Ovary (tissue), 9 donors: ENCODE measurements around the gene PABPN1. TPM values are rescaled to one million over a fixed set of nuclear protein-coding genes. Genes with fewer than 3 reads are reported as not detected.

Experiments used
- DNase-seq, 5 donors: peaks; one replicate each; pipeline ENCODE4 v3.0.0-alpha.2; 2019 to 2020
- H3K27ac ChIP-seq, 2 donors: fragments of 200-600 bp; one replicate each; pipeline versions ENCODE4 v1.5.1 to v1.8.0; 2019 to 2022
- H3K27me3 ChIP-seq: fragments of 200-600 bp; one replicate; pipeline ENCODE4 v1.8.0; 2022
- H3K36me3 ChIP-seq: fragments of 200-600 bp; sonication (generic); one replicate; pipeline ENCODE4 v1.5.1; 2019
- H3K4me1 ChIP-seq: one replicate; pipeline ENCODE4 v1.8.1; 2013; ENCODE audit warnings: mild to moderate bottlenecking, moderate library complexity; ENCODE audit not compliant: insufficient read depth
- H3K4me3 ChIP-seq: fragments of 200-600 bp; sonication (generic); one replicate; pipeline ENCODE4 v1.5.1; 2017
- H3K9me3 ChIP-seq, 2 donors: fragments of 200-600 bp in 1 of 2; sonication (generic) in 1 of 2; one replicate each; pipeline versions ENCODE4 v1.5.1 to v1.8.1; 2013 to 2019; ENCODE audit warnings: mild to moderate bottlenecking in 1 of 2, moderate library complexity in 1 of 2
- EP300 ChIP-seq: sonication (generic); formaldehyde crosslinking; IDR thresholded peaks from one replicate; pipeline ENCODE4 v1.6.1; 2017; ENCODE audit warnings: antibody characterized with exemption
- POLR2A ChIP-seq: fragments of 450-650 bp; IDR thresholded peaks from one replicate; pipeline ENCODE4 v1.6.1; 2017; ENCODE audit warnings: antibody characterized with exemption, mild to moderate bottlenecking, moderate library complexity
- WGBS, 3 donors: extraction: QIAGEN DNeasy Blood & Tissue Kit in 1 of 3; methylation state at CpG; one replicate each; pipeline versions ENCODE4 v1.1.5 to v1.1.7; 2013 to 2017; 5-methylcytosine and 5-hydroxymethylcytosine counted together
- intact Hi-C, 4 donors: fragments of 100-400 bp; cut with DNase I; formaldehyde crosslinking; loops; one replicate each; pipeline versions ENCODE4 v1.11.0 to v1.15.1; 2022 to 2023
- polyA plus RNA-seq, 2 donors: library from polyadenylated mRNA; stranded (reverse); fragments of 200-250 nt in 1 of 2; fragments of 350-450 nt in 1 of 2; fragmentation: Illumina TruSeq in 1 of 2; extraction: RNeasy Lipid Tissue Mini Kit (QIAGEN cat#74804) in 1 of 2; gene quantifications; one replicate each; pipeline ENCODE4 v1.2.3, GENCODE V29; 2013 to 2014
- total RNA-seq, 7 donors: library from RNA; depleted of rRNA in 2 of 7; stranded (reverse); fragments of >200 nt in 2 of 7; fragmentation: NEBNext Ultra II Directional in 3 of 7; extraction: Animal tissue kit (Norgen Biotek cat#: 25700) in 3 of 7; gene quantifications; one replicate each; pipeline versions ENCODE4 v1.1.0 to v1.2.4, GENCODE V29; 2016 to 2023
- TF ChIP-seq, protein P1 (sequence below), 3 donors: fragments of 450-650 bp in 2 of 3; fragments of 200-600 bp in 1 of 3; IDR thresholded peaks; one replicate each; pipeline versions ENCODE4 v1.5.1 to v1.8.0; 2016 to 2022; ENCODE audit warnings: antibody characterized with exemption in 3 of 3, mild to moderate bottlenecking in 1 of 3
- donor health status: DM: no; HTN: no; CAD: no; lungs with moderate emphysema.
- donor health status: DM: no; HTN: no; CAD: no.
- donor health status: Bipolar disorder and iron deficiency.
- donor health status: DM: yes; HTN: yes; CAD: no.
- donor health status: DM: no; HTN: no; CAD: no.
- donor health status: DM: yes; HTN: yes; CAD: no.

The PABPN1 gene
- total and polyA plus RNA-seq, 9 donors: 37.2 to 164 (median 136) TPM

DNA sequence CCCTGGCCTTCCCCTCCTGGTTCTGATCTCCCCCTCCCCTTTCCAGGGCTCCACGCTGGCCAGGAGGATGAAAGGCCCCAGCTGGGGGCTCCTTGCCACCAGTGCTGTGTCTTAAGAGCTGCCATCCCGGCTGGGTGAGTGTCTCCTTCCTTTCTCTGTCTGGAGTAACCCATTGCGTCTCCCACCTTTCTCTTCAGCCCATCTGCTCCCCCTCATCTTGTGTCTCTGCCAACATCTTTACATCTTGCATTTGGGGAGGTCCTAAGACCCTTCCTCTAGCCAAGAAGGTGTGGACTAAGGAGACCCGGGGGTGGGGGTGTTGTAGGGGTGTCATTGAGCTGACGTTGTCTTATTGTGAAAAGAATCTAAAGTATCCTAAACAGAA, 14.1 kb upstream of the PABPN1 start:
- no peaks in the 10 kb centered on the region for H3K9me3 ChIP-seq
- H3K36me3 ChIP-seq: no peaks in the 10 kb centered on the region
- 2 to 3% (median 2%) methylated on average over 5 of the region's 5 CpGs for WGBS, 3 donors
- TF ChIP-seq, protein P1, sequence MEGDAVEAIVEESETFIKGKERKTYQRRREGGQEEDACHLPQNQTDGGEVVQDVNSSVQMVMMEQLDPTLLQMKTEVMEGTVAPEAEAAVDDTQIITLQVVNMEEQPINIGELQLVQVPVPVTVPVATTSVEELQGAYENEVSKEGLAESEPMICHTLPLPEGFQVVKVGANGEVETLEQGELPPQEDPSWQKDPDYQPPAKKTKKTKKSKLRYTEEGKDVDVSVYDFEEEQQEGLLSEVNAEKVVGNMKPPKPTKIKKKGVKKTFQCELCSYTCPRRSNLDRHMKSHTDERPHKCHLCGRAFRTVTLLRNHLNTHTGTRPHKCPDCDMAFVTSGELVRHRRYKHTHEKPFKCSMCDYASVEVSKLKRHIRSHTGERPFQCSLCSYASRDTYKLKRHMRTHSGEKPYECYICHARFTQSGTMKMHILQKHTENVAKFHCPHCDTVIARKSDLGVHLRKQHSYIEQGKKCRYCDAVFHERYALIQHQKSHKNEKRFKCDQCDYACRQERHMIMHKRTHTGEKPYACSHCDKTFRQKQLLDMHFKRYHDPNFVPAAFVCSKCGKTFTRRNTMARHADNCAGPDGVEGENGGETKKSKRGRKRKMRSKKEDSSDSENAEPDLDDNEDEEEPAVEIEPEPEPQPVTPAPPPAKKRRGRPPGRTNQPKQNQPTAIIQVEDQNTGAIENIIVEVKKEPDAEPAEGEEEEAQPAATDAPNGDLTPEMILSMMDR (IDR thresholded peaks at IDR 0.05): no peak
- TF ChIP-seq POLR2A (no peak), EP300 (no peak)
- peak overlapping the region; percentile 67 for H3K4me3 ChIP-seq
- intact Hi-C loops: no loop called here
- peak overlapping the region; percentile 64 to 86 for H3K27ac ChIP-seq
- H3K4me1 ChIP-seq: peaks cover 9% of the 10 kb centered on the region
- no peak for DNase-seq
- H3K27me3 ChIP-seq: no peaks in the 10 kb centered on the region

DNA sequence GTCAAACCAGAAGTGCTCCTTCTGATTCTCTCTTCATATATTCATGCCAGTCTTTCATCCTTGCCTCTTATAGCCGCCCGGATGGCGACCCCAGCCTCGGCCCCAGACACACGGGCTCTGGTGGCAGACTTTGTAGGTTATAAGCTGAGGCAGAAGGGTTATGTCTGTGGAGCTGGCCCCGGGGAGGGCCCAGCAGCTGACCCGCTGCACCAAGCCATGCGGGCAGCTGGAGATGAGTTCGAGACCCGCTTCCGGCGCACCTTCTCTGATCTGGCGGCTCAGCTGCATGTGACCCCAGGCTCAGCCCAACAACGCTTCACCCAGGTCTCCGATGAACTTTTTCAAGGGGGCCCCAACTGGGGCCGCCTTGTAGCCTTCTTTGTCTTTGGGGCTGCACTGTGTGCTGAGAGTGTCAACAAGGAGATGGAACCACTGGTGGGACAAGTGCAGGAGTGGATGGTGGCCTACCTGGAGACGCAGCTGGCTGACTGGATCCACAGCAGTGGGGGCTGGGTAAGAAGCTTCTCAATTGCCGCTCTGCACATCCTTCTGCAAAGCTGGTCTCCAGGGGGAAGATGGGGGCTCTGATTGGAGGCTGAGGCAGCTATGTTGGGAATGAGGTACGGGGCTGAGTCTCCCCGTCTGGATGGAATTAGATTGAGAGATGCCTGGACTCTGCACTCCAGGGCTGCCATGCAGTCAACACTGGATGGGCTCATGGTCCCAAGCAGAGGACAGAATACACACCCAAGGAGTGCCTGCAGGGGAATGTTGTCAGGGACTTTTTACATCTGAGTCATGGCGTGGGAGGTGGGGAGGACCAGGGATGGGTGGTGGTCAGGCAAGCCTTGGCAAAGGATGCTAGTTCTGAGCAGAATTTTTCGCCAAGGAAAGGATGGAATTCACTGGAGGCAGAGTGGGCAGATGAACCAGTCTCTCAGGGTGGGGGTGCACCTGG, 13.3 kb upstream of the PABPN1 start:
- intact Hi-C loops: no loop called here
- 72 to 79% (median 78%) methylated on average over 22 of the region's 22 CpGs for WGBS, 3 donors
- DNase-seq: peak in 1 of 5 donors; percentile 39
- peak overlapping the region in 1 of 2 donors; percentile 86 for H3K27ac ChIP-seq
- H3K4me1 ChIP-seq: peaks cover 9% of the 10 kb centered on the region
- no peaks in the 10 kb centered on the region for H3K27me3 ChIP-seq
- no peak for TF ChIP-seq EP300
- TF ChIP-seq, protein P1 (IDR thresholded peaks at IDR 0.05): no peak
- TF ChIP-seq POLR2A: no peak
- H3K9me3 ChIP-seq: no peaks in the 10 kb centered on the region
- no peaks in the 10 kb centered on the region for H3K36me3 ChIP-seq
- no peak overlapping the region for H3K4me3 ChIP-seq

DNA sequence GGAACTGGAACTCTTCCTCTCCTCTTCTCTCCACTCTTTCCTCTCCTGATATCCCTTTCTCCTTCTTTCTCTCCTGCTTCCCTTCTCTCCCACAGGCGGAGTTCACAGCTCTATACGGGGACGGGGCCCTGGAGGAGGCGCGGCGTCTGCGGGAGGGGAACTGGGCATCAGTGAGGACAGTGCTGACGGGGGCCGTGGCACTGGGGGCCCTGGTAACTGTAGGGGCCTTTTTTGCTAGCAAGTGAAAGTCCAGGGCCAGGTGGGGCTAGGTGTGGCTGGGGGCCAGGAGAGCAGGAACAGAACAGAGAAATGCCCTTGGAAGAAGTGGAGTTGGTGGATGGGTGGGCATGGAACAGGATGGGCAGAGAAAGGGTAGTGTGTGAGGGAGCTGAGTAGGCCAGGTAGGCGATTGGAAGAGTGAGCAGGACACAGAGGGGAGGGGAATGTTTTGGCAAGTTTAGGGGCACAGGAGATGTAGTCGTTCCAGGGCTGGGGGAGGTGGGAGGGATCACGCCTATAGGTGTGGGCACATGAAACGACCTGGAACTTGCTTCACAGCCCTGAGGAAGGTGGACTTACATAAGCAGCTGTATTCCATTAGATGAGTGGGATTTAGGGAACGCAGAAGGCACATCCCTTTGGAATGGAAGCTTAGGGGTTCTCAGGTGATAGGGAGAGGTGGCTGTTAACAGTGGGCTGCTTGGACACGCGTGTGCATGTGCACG, 12.4 kb upstream of the PABPN1 start:
- Histone ChIP-seq H3K27me3 (no peaks in the 10 kb centered on the region), H3K27ac (no peak overlapping the region), H3K4me1 (peaks cover 9% of the 10 kb centered on the region), H3K9me3 (no peaks in the 10 kb centered on the region), H3K36me3 (no peaks in the 10 kb centered on the region), H3K4me3 (no peak overlapping the region)
- TF ChIP-seq, protein P1 (IDR thresholded peaks at IDR 0.05): no peak
- TF ChIP-seq POLR2A (no peak), EP300 (no peak)
- intact Hi-C loops: no loop called here
- DNase-seq: peak in 1 of 5 donors; percentile 27
- WGBS, 3 donors: 79 to 84% (median 80%) methylated on average over 17 of the region's 17 CpGs

DNA sequence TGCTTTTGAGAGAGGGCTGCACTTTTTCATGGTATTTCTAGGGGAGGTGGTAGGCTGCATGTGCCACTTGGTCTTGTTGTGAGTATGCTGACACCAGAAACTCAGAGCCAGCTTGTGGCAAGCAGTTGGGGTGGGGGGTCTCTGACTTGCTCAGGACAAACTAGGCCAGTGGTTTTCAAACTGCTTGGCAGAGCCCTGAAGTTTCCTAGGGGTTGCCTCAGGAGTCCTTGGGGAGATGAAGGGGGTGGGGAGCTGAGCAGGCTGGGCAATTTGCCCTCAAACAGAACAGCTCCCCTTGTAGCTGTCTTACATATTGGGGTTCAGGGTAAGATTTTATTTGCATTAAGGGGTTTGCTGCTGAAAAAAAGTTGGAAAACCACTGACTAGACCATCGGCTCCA, 10.7 kb upstream of the PABPN1 start:
- Histone ChIP-seq H3K9me3 (no peaks in the 10 kb centered on the region), H3K27me3 (no peaks in the 10 kb centered on the region), H3K27ac (no peak overlapping the region), H3K4me3 (no peak overlapping the region), H3K4me1 (peaks cover 9% of the 10 kb centered on the region), H3K36me3 (no peaks in the 10 kb centered on the region)
- no peak for DNase-seq
- WGBS, 3 donors: 76 to 88% (median 83%) methylated on average over 1 of the region's 1 CpG
- intact Hi-C loops: no loop called here
- TF ChIP-seq POLR2A (no peak), EP300 (no peak)
- TF ChIP-seq, protein P1 (IDR thresholded peaks at IDR 0.05): no peak
